HG02970 (cell line): ENCODE data around the gene FAAP20.
A peak's percentile ranks its signal among the peaks of the same experiment; 100 is the strongest.

ENCODE experiments used
- ATAC-seq: cut with Tn5 transposase; IDR thresholded peaks from one replicate; pipeline ENCODE4 v1.9.1; 2021; ENCODE audit warnings: mild to moderate bottlenecking, moderate library complexity, moderate number of reproducible peaks; ENCODE audit not compliant: unreplicated experiment, low FRiP score

The FAAP20 gene

GRCh38 chr1:2230781-2231531 is 36.4 kb upstream of the FAAP20 start:
- no peak for ATAC-seq

GRCh38 chr1:2229911-2230731 is 35.5 kb upstream of the FAAP20 start:
- no peak for ATAC-seq

GRCh38 chr1:2229037-2229864 is 34.7 kb upstream of the FAAP20 start:
- no peak for ATAC-seq

- no peak for ATAC-seq
Measured at GRCh38 chr1:2228694-2229036, 34.1 kb upstream of the FAAP20 start.

GRCh38 chr1:2228157-2228594 is 33.6 kb upstream of the FAAP20 start, which contains the start of gene SKI:
TSS of gene SKI (plus strand) at chr1:2228319. CDS start at chr1:2228767, 448 bp downstream.
- ATAC-seq, result no peak

GRCh38 chr1:2227346-2228156 is 33.0 kb upstream of the FAAP20 start:
- ATAC-seq, result peak; percentile 88

GRCh38 chr1:2226525-2227345 is 32.2 kb upstream of the FAAP20 start:
- ATAC-seq, result peak; percentile 0

GRCh38 chr1:2224631-2225428 is 30.3 kb upstream of the FAAP20 start:
- no peak for ATAC-seq

- no peak for ATAC-seq
Measured at GRCh38 chr1:2224170-2224584, 29.6 kb upstream of the FAAP20 start.

- ATAC-seq, result no peak
Measured at GRCh38 chr1:2221271-2221670, 26.7 kb upstream of the FAAP20 start.

- no peak for ATAC-seq
Measured at GRCh38 chr1:2216767-2217058, 22.1 kb upstream of the FAAP20 start.

- no peak for ATAC-seq
Measured at GRCh38 chr1:2215909-2216766, 21.6 kb upstream of the FAAP20 start.

GRCh38 chr1:2215329-2215728 is 20.8 kb upstream of the FAAP20 start:
- ATAC-seq, result no peak

GRCh38 chr1:2214541-2215241 is 20.1 kb upstream of the FAAP20 start:
- no peak for ATAC-seq

GRCh38 chr1:2213576-2214505 is 19.3 kb upstream of the FAAP20 start:
- ATAC-seq, result no peak
